NCI-H526 (cell line): ENCODE data around the gene SARS1.
"Not testable (repeated sequence)": the region's sequence is repeated elsewhere in the genome, so short reads cannot be mapped to it uniquely, and the experiment has no call there.

Source experiments
- DNase-seq, 2 experiments: peaks; one replicate each; lab custom pipeline; 2025; lab: John Stamatoyannopoulos, UW

The SARS1 gene

GRCh38 chr1:109277434-109278204 is 63.9 kb downstream of the SARS1 start:
- DNase-seq = peak; percentile 53 to 82

DNA sequence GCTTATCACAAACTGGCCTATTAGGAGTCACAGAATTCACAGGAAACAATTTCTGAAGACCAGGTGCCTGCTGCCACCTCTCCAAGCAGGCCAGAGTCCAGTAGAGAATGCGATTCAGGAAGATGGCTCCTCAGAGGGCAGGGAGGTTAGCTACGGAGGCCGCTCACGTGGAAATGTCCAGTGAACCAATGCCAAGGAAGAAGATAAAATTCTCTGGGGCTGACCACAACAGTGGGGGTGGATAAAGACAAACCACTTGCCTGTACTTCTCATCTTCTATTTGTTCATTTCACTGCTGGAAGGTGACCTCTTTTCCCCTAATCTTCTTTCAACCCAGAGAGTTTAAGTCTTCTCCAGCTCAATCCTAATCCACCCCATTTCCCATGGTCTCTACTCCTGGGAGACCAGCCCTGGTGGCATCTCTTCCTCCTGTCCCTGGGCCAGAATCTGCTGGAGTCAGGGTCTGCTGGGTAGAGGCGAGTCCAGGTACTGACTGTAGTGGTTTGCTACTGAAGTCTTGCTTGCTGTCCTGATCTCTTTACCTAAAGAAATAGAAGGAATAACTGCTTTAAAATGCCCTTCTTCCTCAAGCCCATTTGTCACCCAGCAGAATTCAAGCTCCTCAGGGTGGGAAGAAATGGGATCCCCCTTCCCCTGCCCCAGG is 66.0 kb downstream of the SARS1 start:
- DNase-seq = no peak

GRCh38 chr1:109280862-109281261 is 67.1 kb downstream of the SARS1 start:
- DNase-seq = no peak

DNA sequence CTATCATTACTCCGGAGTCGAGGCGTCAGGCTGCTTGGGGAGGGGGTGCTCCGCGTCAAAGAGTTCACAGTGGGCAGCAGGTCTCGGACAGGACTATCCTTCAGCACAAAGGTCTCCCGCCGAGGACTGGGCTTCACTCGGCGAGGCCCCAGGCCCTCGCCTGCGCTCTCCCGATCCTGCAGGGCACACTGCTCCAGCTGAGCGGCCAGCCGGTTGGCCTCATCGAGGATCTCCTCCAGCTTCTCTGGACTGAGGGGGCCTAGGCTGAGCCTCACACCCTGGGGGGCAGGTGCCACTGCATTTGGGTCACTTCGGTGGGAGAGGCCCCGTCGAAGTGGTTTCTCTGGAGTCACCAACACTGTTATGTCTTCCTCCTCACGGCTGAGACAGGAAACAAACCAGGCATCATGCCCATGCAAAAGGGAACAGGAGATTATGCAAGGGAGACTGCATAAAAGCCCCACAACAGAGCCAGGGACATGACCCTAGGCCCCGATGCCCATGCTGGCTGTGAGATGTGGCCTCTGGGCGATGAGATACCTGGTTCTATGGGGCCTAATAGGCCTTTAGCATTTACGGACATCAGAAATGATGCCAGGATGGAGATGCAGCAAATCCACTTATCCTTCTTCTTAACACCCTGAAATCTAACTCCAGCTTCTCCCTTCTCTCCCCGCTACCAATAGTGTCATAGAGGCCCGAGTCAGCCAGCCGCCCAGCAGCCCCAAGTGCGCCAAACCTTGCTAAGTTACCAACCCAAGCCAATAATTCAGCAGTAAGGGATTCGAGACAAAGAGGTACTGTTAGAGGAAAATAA is 68.2 kb downstream of the SARS1 start:
- DNase-seq = peak in 1 of 2 experiments; percentile 43

GRCh38 chr1:109282497-109282951 is 68.8 kb downstream of the SARS1 start:
- DNase-seq = no peak

DNA sequence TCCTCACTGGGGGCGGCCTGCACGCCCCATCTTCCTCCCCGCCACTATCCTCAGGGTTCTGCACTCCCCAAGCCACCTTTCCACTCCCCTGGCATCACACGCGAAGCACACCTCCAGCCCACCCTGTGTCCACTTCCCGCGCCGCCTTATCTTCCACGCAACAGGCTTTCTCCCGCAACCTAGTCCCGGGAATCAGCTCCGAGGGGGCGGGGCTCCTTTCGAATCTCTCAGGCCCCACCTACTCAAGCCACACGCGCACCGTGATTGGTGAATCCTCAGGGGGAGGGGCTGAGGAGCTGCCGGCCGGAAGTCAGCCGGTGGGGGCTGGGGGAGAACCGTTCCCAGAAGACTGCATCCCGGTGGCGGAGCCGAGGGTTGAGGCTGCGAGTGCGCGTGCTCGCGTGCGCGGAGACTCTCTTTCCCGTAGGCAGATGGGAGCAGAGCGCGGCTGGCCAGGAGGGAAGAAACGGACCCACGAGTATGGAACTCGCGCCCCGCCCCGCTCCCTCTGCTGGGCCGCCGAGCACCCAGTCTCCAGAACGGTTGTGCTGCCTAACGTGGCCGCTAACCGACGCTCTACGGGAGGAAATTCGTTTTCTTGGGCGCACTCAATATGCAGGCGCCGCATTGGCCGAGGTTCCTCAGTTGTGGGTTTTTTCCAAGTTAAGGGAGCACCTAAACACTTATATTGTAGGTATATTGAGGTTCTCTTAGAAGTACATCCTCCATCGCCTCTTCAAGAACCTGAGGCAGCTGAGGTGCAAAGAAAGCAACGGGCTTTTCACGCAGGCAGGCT is 69.4 kb downstream of the SARS1 start, which contains the start of gene PSRC1:
PSRC1 (minus strand) TSS at position 194 of the 796 bp plus-strand sequence.
- peak; percentile 94 to 100 for DNase-seq

DNA sequence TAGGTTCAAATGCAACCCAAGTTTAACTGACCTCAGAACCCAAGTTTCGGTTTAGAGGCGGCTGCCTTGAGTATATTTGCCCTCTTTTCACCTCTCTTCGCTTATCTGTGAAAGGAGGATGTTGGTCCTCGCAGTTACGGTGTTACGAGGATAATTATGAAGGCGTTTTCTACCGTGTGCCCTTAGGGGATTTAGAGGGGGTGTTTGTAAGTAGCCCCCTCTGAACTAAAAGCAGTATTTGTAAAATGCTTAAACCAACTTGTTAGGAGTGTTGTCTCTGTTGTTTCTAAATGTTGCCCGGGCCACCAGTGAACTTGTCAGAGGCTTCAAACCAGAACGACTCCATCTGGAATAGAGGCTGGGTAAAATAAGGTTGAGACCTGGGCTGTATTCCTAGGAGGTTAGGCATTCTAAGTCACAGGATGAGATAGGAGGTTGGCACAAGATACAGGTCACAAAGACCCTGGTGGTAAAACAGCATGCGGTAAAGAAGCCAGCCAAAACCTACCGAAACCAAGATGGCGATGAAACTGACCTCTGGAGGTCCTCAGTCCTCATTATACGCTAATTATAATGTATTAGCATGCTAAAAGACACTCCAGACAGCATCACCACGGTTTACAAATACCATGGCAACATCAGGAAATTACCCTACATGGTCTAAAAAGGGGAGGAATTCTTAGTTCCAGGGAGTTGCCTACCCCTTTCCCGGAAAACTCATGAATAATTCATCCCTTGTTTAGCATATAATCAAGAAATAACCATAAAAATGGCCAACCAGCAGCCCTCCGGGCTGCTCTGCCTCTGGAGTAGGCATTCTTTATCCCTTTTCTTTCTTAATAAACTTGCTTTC is 70.3 kb downstream of the SARS1 start:
- peak in 1 of 2 experiments; percentile 30 for DNase-seq

GRCh38 chr1:109286762-109287161 is 73.0 kb downstream of the SARS1 start:
- not testable (repeated sequence) for DNase-seq
